ENCODE results near the gene UBE2R2.

The UBE2R2 gene

GRCh38 chr9:33878691-33879366, 61.9 kb downstream of the UBE2R2 start:
- no peak for TF ChIP-seq CTCF (conservative IDR thresholded peaks at IDR 0.05)
- H3K27ac ChIP-seq: peak overlapping the region; percentile 92

- H3K27ac ChIP-seq: peak overlapping the region; percentile 92
- no peak for TF ChIP-seq CTCF (conservative IDR thresholded peaks at IDR 0.05)
Measured at GRCh38 chr9:33880211-33881089, 63.5 kb downstream of the UBE2R2 start.

GRCh38 chr9:33881635-33882034, 64.7 kb downstream of the UBE2R2 start:
- no peak overlapping the region for H3K27ac ChIP-seq
- TF ChIP-seq CTCF (conservative IDR thresholded peaks at IDR 0.05): no peak

- peak overlapping the region; percentile 66 for H3K27ac ChIP-seq
- TF ChIP-seq CTCF (conservative IDR thresholded peaks at IDR 0.05): no peak
Measured at GRCh38 chr9:33884856-33885701, 68.1 kb downstream of the UBE2R2 start.

GRCh38 chr9:33885948-33886347, 69.0 kb downstream of the UBE2R2 start:
- TF ChIP-seq CTCF (conservative IDR thresholded peaks at IDR 0.05): no peak
- peak overlapping the region; percentile 66 for H3K27ac ChIP-seq

- no peak for TF ChIP-seq CTCF (conservative IDR thresholded peaks at IDR 0.05)
- no peak overlapping the region for H3K27ac ChIP-seq
Measured at GRCh38 chr9:33893861-33894260, 76.9 kb downstream of the UBE2R2 start.

- H3K27ac ChIP-seq: no peak overlapping the region
- TF ChIP-seq CTCF (conservative IDR thresholded peaks at IDR 0.05): no peak
Measured at GRCh38 chr9:33894316-33894715, 77.4 kb downstream of the UBE2R2 start.

Measured in VCaP (cell line).